T-helper 1 cell treated with Interleukin-12 subunit alpha and Interleukin-12 subunit beta and Interleukin-4 antibody, amounts not matched to agents 30 ng/mL and 1 ng/mL, for 36 hours (primary cell): ENCODE data around the gene HS3ST4. TPM values are rescaled to one million over a fixed set of nuclear protein-coding genes. Genes with fewer than 3 reads are reported as not detected.

Experiments
- intact Hi-C: fragments of 100-400 bp; cut with micrococcal nuclease; formaldehyde crosslinking; loops from one replicate; pipeline ENCODE4 v1.15.1; 2024
- total RNA-seq: library from RNA; stranded (reverse); gene quantifications from 2 replicates; pipeline ENCODE4 v1.2.3, GENCODE V29; 2022

HS3ST4 gene
- total RNA-seq, 1 donor from 2014 or later, result not detected

GRCh38 chr16:26175944-26176343, 484.2 kb downstream of the HS3ST4 start:
- intact Hi-C loops, result no loop called here

DNA sequence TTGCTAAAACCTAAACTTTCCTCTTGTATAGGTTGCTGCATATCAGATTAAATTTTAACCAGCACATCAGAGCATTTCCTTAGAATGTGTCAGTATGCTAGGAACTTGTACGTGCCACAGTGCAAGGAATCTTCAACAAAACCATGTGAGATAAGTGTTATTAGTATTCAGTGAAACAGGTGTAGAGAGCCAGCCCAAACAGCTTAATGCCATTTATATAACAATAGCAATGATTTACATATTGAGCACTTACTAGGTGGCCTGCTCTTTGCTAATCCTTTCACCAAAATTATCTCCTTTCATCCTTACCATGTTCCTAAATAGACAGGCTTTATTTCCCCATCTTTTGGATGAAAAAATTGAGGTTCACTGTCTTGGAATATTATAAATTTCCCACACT, 485.7 kb downstream of the HS3ST4 start:
- intact Hi-C loops, result no loop called here

DNA sequence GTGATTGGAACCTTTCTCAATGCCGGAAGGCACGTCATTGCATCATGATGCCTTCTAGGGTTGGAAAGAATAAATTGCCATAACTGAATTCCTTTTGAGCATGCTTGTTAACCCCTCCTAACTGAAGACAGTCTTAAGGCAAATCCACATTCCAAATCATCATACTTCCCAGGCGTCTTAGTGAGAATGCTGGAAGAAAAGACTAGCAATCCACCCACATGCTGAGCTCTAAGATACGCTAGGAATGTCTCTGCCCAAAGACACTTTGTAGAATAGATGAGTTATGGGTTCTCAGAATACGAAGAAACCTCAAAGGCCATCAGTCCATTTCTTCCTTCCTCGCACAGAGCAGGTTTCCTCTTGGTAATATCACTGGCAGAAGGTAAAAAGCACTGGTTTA, 486.5 kb downstream of the HS3ST4 start:
- intact Hi-C loops, result no loop called here

GRCh38 chr16:26186091-26186615, 494.4 kb downstream of the HS3ST4 start:
- intact Hi-C loops, result no loop called here
